Tibial nerve (tissue), 4 donors: ENCODE measurements around the gene CFAP97.

Source experiments
- CTCF ChIP-seq, 5 experiments: fragments of 200-600 bp in 3 of 5; fragments of 450-650 bp in 2 of 5; sonication (generic) in 3 of 5; IDR thresholded peaks; one replicate each; pipeline ENCODE4 v1.5.1; 2016 to 2019; ENCODE audit warnings: antibody characterized with exemption in 5 of 5, mild to moderate bottlenecking in 3 of 5, moderate library complexity in 2 of 5
- EP300 ChIP-seq, 2 donors: sonication (generic); formaldehyde crosslinking; IDR thresholded peaks; one replicate each; pipeline ENCODE4 v1.6.1; 2017; ENCODE audit warnings: antibody characterized with exemption in 2 of 2, mild to moderate bottlenecking in 1 of 2
- POLR2A ChIP-seq, 2 donors: fragments of 450-650 bp; IDR thresholded peaks; one replicate each; pipeline ENCODE4 v1.6.1; 2017; ENCODE audit warnings: antibody characterized with exemption in 2 of 2, mild to moderate bottlenecking in 2 of 2, moderate library complexity in 2 of 2

- TF ChIP-seq CTCF (IDR thresholded peaks at IDR 0.05) (no peak), POLR2A (IDR thresholded peaks at IDR 0.05) (no peak), EP300 (IDR thresholded peaks at IDR 0.05) (no peak)
Measured at GRCh38 chr4:185235119-185235842, 31.5 kb upstream of the CFAP97 start.
